Fibroblast of skin of abdomen (primary cell): Measurements from ENCODE around the gene DNMT3L. TPM values are rescaled to one million over a fixed set of nuclear protein-coding genes. Genes with fewer than 3 reads are reported as not detected.
"Not testable (repeated sequence)": the region's sequence is repeated elsewhere in the genome, so short reads cannot be mapped to it uniquely, and the experiment has no call there.

Experiments used
- DNase-seq: peaks from one replicate; pipeline ENCODE4 v3.0.0-alpha.2; 2013
- polyA plus RNA-seq, 2 experiments: library from polyadenylated mRNA; unstranded; fragments of 120-200 nt; gene quantifications; one replicate each; pipeline ENCODE4 v1.2.1, GENCODE V29; 2013; ENCODE audit not compliant: insufficient read length in 2 of 2

Gene DNMT3L
- polyA plus RNA-seq (2013, experiment 1 of 2; ENCODE audit: insufficient read length), result not detected
- polyA plus RNA-seq (2013, experiment 2 of 2; ENCODE audit: insufficient read length), result not detected

- no peak for DNase-seq
Observed at GRCh38 chr21:44261675-44262295, at the start of gene DNMT3L. Gene DNMT3L (minus strand): TSS chr21:44261897. CDS start chr21:44261259, 638 bp downstream.

GRCh38 chr21:44310628-44311507 is 49.2 kb upstream of the DNMT3L start:
- no peak for DNase-seq

GRCh38 chr21:44306936-44307704 is 45.4 kb upstream of the DNMT3L start:
- DNase-seq, result no peak

- DNase-seq, result no peak
Observed at GRCh38 chr21:44305691-44306090, 44.0 kb upstream of the DNMT3L start.

- DNase-seq, result peak; percentile 31
Observed at GRCh38 chr21:44304877-44305293, 43.2 kb upstream of the DNMT3L start.

- DNase-seq, result no peak
Observed at GRCh38 chr21:44304011-44304616, 42.4 kb upstream of the DNMT3L start.

GRCh38 chr21:44303490-44303981 is 41.8 kb upstream of the DNMT3L start:
- DNase-seq, result no peak

GRCh38 chr21:44302573-44303401 is 41.1 kb upstream of the DNMT3L start:
- not testable (repeated sequence) for DNase-seq

- no peak for DNase-seq
Observed at GRCh38 chr21:44301961-44302406, 40.3 kb upstream of the DNMT3L start.

- no peak for DNase-seq
Observed at GRCh38 chr21:44301141-44301540, 39.4 kb upstream of the DNMT3L start.

GRCh38 chr21:44300262-44300959 is 38.7 kb upstream of the DNMT3L start:
- DNase-seq, result peak; percentile 44

- peak; percentile 53 for DNase-seq
Observed at GRCh38 chr21:44299458-44300261, 38.0 kb upstream of the DNMT3L start, which contains the start of gene PFKL. Gene PFKL (plus strand): TSS chr21:44300053. CDS start chr21:44300106, 53 bp downstream.

- peak; percentile 12 for DNase-seq
Observed at GRCh38 chr21:44299085-44299457, 37.4 kb upstream of the DNMT3L start.

- DNase-seq, result peak; percentile 23
Observed at GRCh38 chr21:44298301-44298700, 36.6 kb upstream of the DNMT3L start.

- peak; percentile 74 for DNase-seq
Observed at GRCh38 chr21:44297525-44298290, 36.0 kb upstream of the DNMT3L start.

- no peak for DNase-seq
Observed at GRCh38 chr21:44296916-44297315, 35.2 kb upstream of the DNMT3L start.

- DNase-seq, result no peak
Observed at GRCh38 chr21:44296103-44296519, 34.4 kb upstream of the DNMT3L start.

GRCh38 chr21:44295646-44296045 is 33.9 kb upstream of the DNMT3L start:
- no peak for DNase-seq

- no peak for DNase-seq
Observed at GRCh38 chr21:44295163-44295573, 33.5 kb upstream of the DNMT3L start.
